ENCODE results near the gene PGBD5.

PGBD5 gene

DNA sequence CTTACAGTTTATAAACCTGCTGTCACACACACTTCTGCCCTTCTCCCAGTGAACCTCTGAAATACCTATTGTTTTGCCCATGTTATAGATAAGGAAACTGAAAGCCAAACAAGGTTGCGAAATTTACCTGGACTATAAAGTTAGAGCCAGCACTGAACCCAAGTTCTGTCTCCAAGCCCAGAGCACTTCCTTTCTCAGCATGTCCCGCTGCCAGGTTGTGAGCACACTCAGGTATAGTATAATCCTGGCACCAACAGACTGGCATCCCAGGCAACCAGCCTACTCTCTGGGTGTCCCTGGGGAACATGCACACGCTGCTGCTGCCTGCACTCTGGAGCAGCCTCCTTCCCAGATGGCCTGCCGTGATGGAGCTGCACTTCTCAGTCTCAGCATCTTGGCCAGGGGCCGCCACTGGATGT lies 45.1 kb downstream of the PGBD5 start:
- H3K36me3 ChIP-seq (ENCODE audit: control insufficient read depth, insufficient read depth, low read length) = no peaks in the 10 kb centered on the region
- no peaks in the 10 kb centered on the region for H3K27me3 ChIP-seq (ENCODE audit: control insufficient read depth, insufficient read depth, low read length)
- H3K9me3 ChIP-seq (ENCODE audit: control insufficient read depth, low read length) = no peaks in the 10 kb centered on the region
- no peak overlapping the region for H3K4me3 ChIP-seq (ENCODE audit: low read length)
- H3K4me1 ChIP-seq (ENCODE audit: control insufficient read depth, insufficient read depth, low read length) = peaks cover 6% of the 10 kb centered on the region
- no peak overlapping the region for H3K9ac ChIP-seq (ENCODE audit: low read length)

DNA sequence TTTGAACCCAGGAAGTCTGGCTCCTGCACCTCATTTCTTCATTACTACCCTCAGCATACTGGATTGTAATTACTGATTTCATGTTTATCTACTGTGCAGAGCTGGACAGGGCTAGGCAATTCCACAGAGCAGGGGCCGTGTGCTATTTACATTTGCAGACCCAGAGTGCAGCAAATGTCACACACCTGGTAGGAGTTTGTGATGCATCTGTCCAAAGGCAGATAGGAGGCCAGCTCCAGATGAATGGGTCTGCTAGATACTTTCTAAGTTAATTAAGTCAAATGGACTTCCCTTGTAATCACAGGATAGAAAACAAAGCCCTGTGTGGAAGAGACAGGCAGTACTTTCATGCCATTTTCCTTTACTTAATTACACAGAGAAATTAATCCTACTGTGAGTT lies 46.2 kb downstream of the PGBD5 start:
- no peaks in the 10 kb centered on the region for H3K9me3 ChIP-seq (ENCODE audit: control insufficient read depth, low read length)
- H3K9ac ChIP-seq (ENCODE audit: low read length) = no peak overlapping the region
- no peaks in the 10 kb centered on the region for H3K36me3 ChIP-seq (ENCODE audit: control insufficient read depth, insufficient read depth, low read length)
- H3K4me1 ChIP-seq (ENCODE audit: control insufficient read depth, insufficient read depth, low read length) = peaks cover 6% of the 10 kb centered on the region
- H3K4me3 ChIP-seq (ENCODE audit: low read length) = no peak overlapping the region
- H3K27me3 ChIP-seq (ENCODE audit: control insufficient read depth, insufficient read depth, low read length) = no peaks in the 10 kb centered on the region

DNA sequence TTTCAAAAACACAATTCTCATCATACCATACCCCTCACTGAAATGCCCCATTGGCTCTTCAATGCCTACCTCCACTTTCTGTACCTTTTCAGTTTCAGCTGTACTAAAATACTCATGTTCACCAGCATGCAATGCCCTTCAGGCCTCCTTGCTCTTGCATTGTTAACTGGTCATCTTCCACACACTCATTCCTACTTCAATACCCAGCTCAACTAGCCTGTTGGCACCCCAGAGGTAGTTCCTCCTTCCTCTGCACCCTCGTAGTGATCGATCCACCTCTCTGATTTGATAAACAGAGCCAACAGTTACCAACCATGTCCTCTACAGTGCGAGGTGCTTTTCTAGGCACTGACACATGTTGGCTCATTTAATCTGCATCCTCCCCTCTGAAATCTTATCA lies 46.7 kb downstream of the PGBD5 start:
- Histone ChIP-seq H3K9me3 (ENCODE audit: control insufficient read depth, low read length) (no peaks in the 10 kb centered on the region), H3K4me1 (ENCODE audit: control insufficient read depth, insufficient read depth, low read length) (peaks cover 6% of the 10 kb centered on the region), H3K27me3 (ENCODE audit: control insufficient read depth, insufficient read depth, low read length) (no peaks in the 10 kb centered on the region), H3K36me3 (ENCODE audit: control insufficient read depth, insufficient read depth, low read length) (no peaks in the 10 kb centered on the region), H3K9ac (ENCODE audit: low read length) (no peak overlapping the region), H3K4me3 (ENCODE audit: low read length) (no peak overlapping the region)

DNA sequence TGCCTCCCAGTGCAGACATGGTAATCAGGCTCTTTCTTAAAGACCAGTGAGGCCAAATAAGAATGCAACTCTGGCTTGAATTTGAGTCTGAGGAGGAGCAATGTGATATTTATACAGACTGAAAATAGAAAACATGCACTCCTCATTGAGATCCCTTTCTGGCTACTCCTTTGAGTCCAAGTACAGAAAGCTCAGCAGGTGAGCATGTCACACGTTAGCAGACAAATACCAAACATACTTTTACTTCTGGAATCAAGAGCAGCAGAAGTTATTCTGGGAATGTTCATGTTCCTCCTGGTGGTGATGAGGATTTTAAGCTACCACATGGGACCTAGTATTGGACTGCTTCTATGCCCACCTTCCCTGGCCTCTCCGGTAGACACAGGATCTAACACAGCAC lies 48.3 kb downstream of the PGBD5 start:
- Histone ChIP-seq H3K9ac (ENCODE audit: low read length) (no peak overlapping the region), H3K4me1 (ENCODE audit: control insufficient read depth, insufficient read depth, low read length) (peaks cover 6% of the 10 kb centered on the region), H3K4me3 (ENCODE audit: low read length) (no peak overlapping the region), H3K27me3 (ENCODE audit: control insufficient read depth, insufficient read depth, low read length) (no peaks in the 10 kb centered on the region), H3K36me3 (ENCODE audit: control insufficient read depth, insufficient read depth, low read length) (no peaks in the 10 kb centered on the region), H3K9me3 (ENCODE audit: control insufficient read depth, low read length) (no peaks in the 10 kb centered on the region)

DNA sequence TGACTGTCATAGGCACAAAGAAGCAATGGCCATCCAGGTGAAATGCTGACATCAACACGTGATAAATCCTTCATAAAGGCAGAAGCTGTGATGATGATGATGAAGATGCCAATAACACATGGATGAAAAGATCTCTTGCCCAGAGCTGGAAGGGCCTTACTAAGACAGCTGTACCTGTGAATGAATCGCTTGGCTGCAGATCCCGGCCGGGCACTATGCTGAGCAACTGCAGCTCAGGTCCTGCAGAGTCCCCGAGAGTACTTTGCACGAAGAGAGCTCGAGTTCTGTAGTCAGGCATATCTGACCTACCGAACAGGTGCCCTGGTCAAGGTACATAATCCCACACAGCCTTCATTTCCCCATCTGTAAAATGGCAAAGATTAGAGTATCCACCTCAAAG lies 48.8 kb downstream of the PGBD5 start:
- Histone ChIP-seq H3K36me3 (ENCODE audit: control insufficient read depth, insufficient read depth, low read length) (no peaks in the 10 kb centered on the region), H3K4me1 (ENCODE audit: control insufficient read depth, insufficient read depth, low read length) (peaks cover 6% of the 10 kb centered on the region), H3K9ac (ENCODE audit: low read length) (no peak overlapping the region), H3K27me3 (ENCODE audit: control insufficient read depth, insufficient read depth, low read length) (no peaks in the 10 kb centered on the region), H3K4me3 (ENCODE audit: low read length) (no peak overlapping the region), H3K9me3 (ENCODE audit: control insufficient read depth, low read length) (no peaks in the 10 kb centered on the region)

DNA sequence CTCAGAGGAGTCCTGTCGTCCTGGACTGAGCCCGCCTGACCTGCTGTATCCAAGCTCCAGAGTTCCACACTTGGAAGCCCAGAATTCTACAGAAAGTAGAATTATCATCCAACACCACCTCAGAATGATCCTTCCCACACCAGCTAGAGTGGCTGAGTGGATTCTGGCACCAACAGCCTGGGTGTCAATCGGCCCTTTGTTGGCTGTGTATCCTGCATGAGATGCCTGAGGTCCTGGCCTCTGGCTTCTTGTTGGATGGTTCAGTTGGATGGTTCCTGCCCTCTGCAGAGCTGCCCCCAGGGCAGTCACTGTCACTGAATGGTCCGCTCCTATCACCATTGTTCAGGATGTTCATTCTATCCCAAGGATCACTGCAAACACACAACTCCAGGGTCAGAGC lies 49.8 kb downstream of the PGBD5 start:
- Histone ChIP-seq H3K9me3 (ENCODE audit: control insufficient read depth, low read length) (no peaks in the 10 kb centered on the region), H3K27me3 (ENCODE audit: control insufficient read depth, insufficient read depth, low read length) (no peaks in the 10 kb centered on the region), H3K9ac (ENCODE audit: low read length) (no peak overlapping the region), H3K4me1 (ENCODE audit: control insufficient read depth, insufficient read depth, low read length) (peaks cover 6% of the 10 kb centered on the region), H3K4me3 (ENCODE audit: low read length) (no peak overlapping the region), H3K36me3 (ENCODE audit: control insufficient read depth, insufficient read depth, low read length) (no peaks in the 10 kb centered on the region)

DNA sequence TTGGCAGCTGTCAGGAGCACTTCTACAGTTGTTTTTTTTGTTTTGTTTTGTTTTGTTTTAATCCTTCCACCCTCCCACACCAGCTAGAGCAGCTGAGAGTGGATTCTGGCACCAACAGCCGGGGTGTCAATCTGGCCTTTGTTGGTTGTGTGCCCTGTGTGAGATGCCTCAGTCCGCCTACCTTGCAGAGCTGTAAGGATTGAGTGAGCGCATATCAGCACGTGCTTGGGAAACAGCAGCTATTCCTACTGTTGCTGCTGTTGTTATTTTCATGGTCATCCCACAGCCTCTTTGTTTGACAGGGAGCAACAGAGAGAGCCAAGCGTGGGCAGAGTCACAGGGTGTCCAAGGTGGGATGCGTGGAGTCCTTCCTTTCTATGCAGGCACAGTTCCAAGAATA lies 50.4 kb downstream of the PGBD5 start:
- no peaks in the 10 kb centered on the region for H3K27me3 ChIP-seq (ENCODE audit: control insufficient read depth, insufficient read depth, low read length)
- H3K36me3 ChIP-seq (ENCODE audit: control insufficient read depth, insufficient read depth, low read length) = no peaks in the 10 kb centered on the region
- H3K9ac ChIP-seq (ENCODE audit: low read length) = no peak overlapping the region
- H3K4me3 ChIP-seq (ENCODE audit: low read length) = no peak overlapping the region
- H3K9me3 ChIP-seq (ENCODE audit: control insufficient read depth, low read length) = no peaks in the 10 kb centered on the region
- H3K4me1 ChIP-seq (ENCODE audit: control insufficient read depth, insufficient read depth, low read length) = peaks cover 4% of the 10 kb centered on the region

DNA sequence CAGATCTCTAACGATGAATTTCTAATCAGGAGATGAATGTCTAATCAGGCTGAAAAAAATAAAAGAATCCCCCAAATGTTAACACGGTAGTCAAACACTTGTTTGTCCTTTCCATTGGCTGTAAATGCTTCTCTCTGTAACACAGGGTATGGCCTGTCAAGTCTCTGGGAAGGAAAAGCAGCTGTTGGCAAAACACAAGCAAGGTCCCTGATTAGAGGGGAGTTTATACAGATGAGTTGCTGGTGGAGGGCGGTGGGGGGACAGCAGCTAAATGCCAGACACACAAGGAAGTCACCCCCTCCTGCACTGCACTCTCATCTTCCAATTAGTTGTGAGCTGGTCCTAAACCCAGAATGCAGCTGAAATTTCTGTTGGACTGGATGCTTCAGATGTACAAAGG lies 51.0 kb downstream of the PGBD5 start:
- peaks cover 4% of the 10 kb centered on the region for H3K4me1 ChIP-seq (ENCODE audit: control insufficient read depth, insufficient read depth, low read length)
- no peak overlapping the region for H3K9ac ChIP-seq (ENCODE audit: low read length)

DNA sequence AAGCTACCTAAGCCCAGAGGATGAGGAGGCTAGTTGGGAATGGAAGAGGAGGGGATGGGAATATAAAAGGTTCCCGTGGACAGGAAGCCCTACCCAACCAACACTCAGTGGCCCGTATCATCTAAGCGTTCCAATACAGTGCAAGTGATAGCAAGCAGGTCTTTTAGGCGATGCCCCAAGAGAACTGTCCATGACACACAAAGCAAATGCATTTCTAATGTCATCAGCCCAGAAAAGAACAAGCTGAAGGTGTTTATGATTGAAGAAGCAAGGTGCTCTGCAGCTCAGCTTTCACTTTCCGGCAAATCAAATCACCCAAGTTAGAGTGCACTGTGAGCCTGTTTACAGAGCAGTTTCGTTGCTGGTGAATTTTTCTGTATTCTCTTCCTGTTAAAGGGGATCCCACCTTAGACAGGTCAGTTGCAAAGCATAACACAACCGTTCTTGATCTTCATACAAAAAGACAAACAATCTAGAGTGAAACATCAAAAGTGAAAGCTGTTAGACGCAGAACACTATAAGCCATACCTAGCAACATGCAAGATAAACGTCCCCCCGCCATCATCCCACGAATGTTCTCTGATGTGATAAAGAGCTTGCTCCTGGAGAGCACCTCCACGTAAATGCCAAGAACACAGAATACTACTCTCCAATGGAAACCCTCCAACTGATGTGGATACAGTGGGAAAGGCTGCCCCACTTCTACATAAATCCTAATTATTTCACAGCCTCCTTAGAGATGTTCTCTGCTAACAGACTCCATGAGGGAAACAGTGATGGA lies 54.0 kb downstream of the PGBD5 start:
- Histone ChIP-seq H3K9me3 (ENCODE audit: control insufficient read depth, low read length) (no peaks in the 10 kb centered on the region), H3K4me3 (ENCODE audit: low read length) (no peak overlapping the region), H3K9ac (ENCODE audit: low read length) (peak overlapping the region; percentile 30), H3K36me3 (ENCODE audit: control insufficient read depth, insufficient read depth, low read length) (no peaks in the 10 kb centered on the region), H3K4me1 (ENCODE audit: control insufficient read depth, insufficient read depth, low read length) (peaks cover 4% of the 10 kb centered on the region), H3K27me3 (ENCODE audit: control insufficient read depth, insufficient read depth, low read length) (no peaks in the 10 kb centered on the region)

More for the DNA sequence above, 51.0 kb downstream of the PGBD5 start:
- no peaks in the 10 kb centered on the region for H3K27me3 ChIP-seq (ENCODE audit: control insufficient read depth, insufficient read depth, low read length)
- no peaks in the 10 kb centered on the region for H3K36me3 ChIP-seq (ENCODE audit: control insufficient read depth, insufficient read depth, low read length)
- no peaks in the 10 kb centered on the region for H3K9me3 ChIP-seq (ENCODE audit: control insufficient read depth, low read length)
- H3K4me3 ChIP-seq (ENCODE audit: low read length) = no peak overlapping the region

DNA sequence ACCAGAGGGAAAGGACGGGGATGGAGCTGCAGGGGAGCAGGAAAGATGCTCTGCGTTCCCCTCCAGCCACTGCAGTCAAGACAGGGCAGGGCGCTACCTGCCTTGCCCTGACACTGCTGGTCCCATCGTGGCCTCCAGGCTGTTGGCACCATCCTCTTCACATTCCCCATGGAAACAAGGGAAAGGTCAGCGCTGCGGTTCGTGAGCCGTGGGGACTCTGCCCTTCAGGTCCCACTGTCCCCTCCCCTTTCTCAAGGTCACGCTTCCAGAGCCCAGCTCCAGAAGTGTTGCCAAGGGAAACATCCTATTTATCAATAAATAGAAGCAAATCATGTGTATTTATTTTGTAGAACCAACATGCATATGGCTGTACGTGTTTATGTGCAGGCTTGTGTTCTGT lies 56.0 kb downstream of the PGBD5 start:
- no peaks in the 10 kb centered on the region for H3K9me3 ChIP-seq (ENCODE audit: control insufficient read depth, low read length)
- H3K36me3 ChIP-seq (ENCODE audit: control insufficient read depth, insufficient read depth, low read length) = no peaks in the 10 kb centered on the region
- no peak overlapping the region for H3K9ac ChIP-seq (ENCODE audit: low read length)
- H3K27me3 ChIP-seq (ENCODE audit: control insufficient read depth, insufficient read depth, low read length) = no peaks in the 10 kb centered on the region
- H3K4me1 ChIP-seq (ENCODE audit: control insufficient read depth, insufficient read depth, low read length) = peaks cover 4% of the 10 kb centered on the region
- H3K4me3 ChIP-seq (ENCODE audit: low read length) = no peak overlapping the region

DNA sequence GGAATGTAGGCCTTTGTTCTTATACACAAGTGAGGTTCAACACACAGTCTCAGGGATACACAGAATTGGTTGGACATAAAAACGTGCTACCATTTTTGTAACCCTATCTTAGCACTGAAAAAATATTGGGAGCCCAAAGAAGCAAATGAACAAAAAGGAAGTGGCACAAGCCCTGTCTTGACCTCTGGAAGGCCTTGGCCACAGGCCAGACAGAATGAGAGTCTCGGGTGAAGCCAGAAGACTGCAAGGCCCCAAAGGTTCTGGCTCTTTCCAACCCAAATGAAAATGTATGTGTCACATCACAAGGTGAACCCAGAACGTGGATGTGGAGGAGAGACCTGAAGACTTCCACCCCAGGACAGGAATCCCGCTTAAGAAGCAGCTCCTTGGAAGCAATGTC lies 57.3 kb downstream of the PGBD5 start:
- no peaks in the 10 kb centered on the region for H3K36me3 ChIP-seq (ENCODE audit: control insufficient read depth, insufficient read depth, low read length)
- peaks cover 4% of the 10 kb centered on the region for H3K4me1 ChIP-seq (ENCODE audit: control insufficient read depth, insufficient read depth, low read length)
- H3K9me3 ChIP-seq (ENCODE audit: control insufficient read depth, low read length) = no peaks in the 10 kb centered on the region
- no peak overlapping the region for H3K9ac ChIP-seq (ENCODE audit: low read length)
- H3K4me3 ChIP-seq (ENCODE audit: low read length) = no peak overlapping the region
- no peaks in the 10 kb centered on the region for H3K27me3 ChIP-seq (ENCODE audit: control insufficient read depth, insufficient read depth, low read length)

DNA sequence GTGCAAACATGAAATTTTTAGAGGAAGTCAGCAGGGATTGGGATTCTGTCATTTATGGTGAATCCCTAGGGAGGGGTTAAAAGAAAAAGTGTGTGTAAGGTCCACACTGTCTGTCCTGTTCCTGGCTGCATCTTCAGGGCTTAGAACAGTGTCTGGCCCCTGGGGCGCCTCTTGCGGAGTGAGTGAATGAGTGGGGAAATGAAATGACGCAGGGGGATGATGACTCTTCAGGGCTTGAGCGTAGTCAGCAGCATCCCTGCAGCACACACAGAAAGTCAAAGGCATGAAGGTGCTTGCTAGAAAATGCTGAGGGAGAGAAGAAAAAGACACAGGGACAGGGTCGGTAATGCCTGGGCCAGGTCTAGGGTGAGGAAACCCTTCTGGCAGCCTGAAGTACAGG lies 57.8 kb downstream of the PGBD5 start:
- Histone ChIP-seq H3K9me3 (ENCODE audit: control insufficient read depth, low read length) (no peaks in the 10 kb centered on the region), H3K4me1 (ENCODE audit: control insufficient read depth, insufficient read depth, low read length) (peaks cover 4% of the 10 kb centered on the region), H3K4me3 (ENCODE audit: low read length) (no peak overlapping the region)

DNA sequence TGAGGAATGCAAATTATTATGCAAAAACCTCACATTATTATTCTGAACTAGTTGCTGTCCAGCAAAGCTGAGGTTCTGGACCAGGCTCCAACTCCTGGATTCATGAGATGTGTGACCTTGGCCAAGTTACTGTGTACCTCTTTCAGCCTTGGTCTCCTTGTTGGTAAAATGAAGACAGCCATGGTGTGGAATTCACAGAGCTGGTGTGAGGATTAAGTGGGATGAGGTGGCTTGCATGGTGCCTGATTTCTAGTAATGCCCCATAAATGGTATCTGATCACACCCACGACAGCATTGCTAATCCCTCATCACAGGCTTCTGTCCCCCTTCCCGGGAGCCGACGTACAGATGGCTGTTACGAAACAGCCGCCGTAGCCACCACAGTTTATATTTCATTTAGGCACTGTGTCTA lies 59.6 kb downstream of the PGBD5 start:
- H3K4me1 ChIP-seq (ENCODE audit: control insufficient read depth, insufficient read depth, low read length) = peaks cover under 1% of the 10 kb centered on the region
- H3K4me3 ChIP-seq (ENCODE audit: low read length) = no peak overlapping the region
- no peaks in the 10 kb centered on the region for H3K36me3 ChIP-seq (ENCODE audit: control insufficient read depth, insufficient read depth, low read length)
- H3K9ac ChIP-seq (ENCODE audit: low read length) = no peak overlapping the region
- H3K27me3 ChIP-seq (ENCODE audit: control insufficient read depth, insufficient read depth, low read length) = no peaks in the 10 kb centered on the region
- H3K9me3 ChIP-seq (ENCODE audit: control insufficient read depth, low read length) = no peaks in the 10 kb centered on the region

More for the DNA sequence above, 57.8 kb downstream of the PGBD5 start:
- no peaks in the 10 kb centered on the region for H3K27me3 ChIP-seq (ENCODE audit: control insufficient read depth, insufficient read depth, low read length)
- H3K9ac ChIP-seq (ENCODE audit: low read length) = no peak overlapping the region
- H3K36me3 ChIP-seq (ENCODE audit: control insufficient read depth, insufficient read depth, low read length) = no peaks in the 10 kb centered on the region

Data from mucosa of stomach (tissue), 1 donor.